HepG2 (cell line): Measurements from ENCODE around the gene HYLS1. TPM values are rescaled to one million over a fixed set of nuclear protein-coding genes. Genes with fewer than 3 reads are reported as not detected.

ENCODE experiments used
- ATAC-seq: fragments of 200-7000 bp; cut with Tn5 transposase; 3 replicates; pipeline ENCODE4 v1.9.1; 2020; ENCODE audit warnings: mild to moderate bottlenecking, moderate library complexity
- BruUV-seq: library from RNA; stranded (reverse); fragments of 400-500 nt; replicated peaks from 2 replicates; lab custom pipeline; 2021; lab: Mats Ljungman, UMichigan
- CTCF ChIA-PET: fragments of 300-600 bp; formaldehyde crosslinking; extraction: SDS; loops from one replicate; lab custom pipeline; 2021; ENCODE audit warnings: low total read pairs, inconsistent platforms, low intra/inter-chr PET ratio; lab: Yijun Ruan, JAX
- POLR2A ChIA-PET: fragments of 350-600 bp; sonication (Branson Sonifier 250); formaldehyde crosslinking; loops from one replicate; lab custom pipeline; 2020; ENCODE audit warnings: antibody characterized with exemption, inconsistent platforms; lab: Yijun Ruan, JAX
- DNase-seq: peaks from one replicate; pipeline ENCODE4 v3.0.0-alpha.2; 2015; ENCODE audit warnings: low spot score
- FAIRE-seq: peaks from 3 replicates; lab custom pipeline; 2011; peaks lifted over from hg19 to GRCh38; lab: Jason Lieb, UNC
- H2AFZ ChIP-seq: one replicate; pipeline ENCODE4 v1.6.1; 2011; ENCODE audit warnings: low read length, inconsistent platforms
- H3K27ac ChIP-seq: fragments of 300-600 bp; 3 replicates; pipeline ENCODE4 v1.8.0; 2011; ENCODE audit warnings: mixed run types, mild to moderate bottlenecking, mixed read lengths, low read length, inconsistent platforms; ENCODE audit not compliant: insufficient read depth; ENCODE audit errors: extremely low read length
- H3K27me3 ChIP-seq, 2 experiments: fragments of 200-600 bp in 1 of 2; 2 replicates in 1 of 2; 3 replicates in 1 of 2; pipeline versions ENCODE4 v1.6.0 to v1.8.0; 2011; ENCODE audit warnings: low read length in 2 of 2, mild to moderate bottlenecking in 2 of 2, moderate library complexity in 2 of 2, inconsistent platforms in 1 of 2; ENCODE audit not compliant: insufficient read depth in 2 of 2, control insufficient read depth in 1 of 2
- H3K36me3 ChIP-seq, 2 experiments: fragments of 200-600 bp in 1 of 2; replicated peaks in 1 of 2; 2 replicates in 1 of 2; 3 replicates in 1 of 2; pipeline versions ENCODE4 v1.5.1 to v1.8.0; 2011; ENCODE audit warnings: low read length in 2 of 2, inconsistent platforms in 1 of 2; ENCODE audit not compliant: insufficient read depth in 2 of 2, control insufficient read depth in 1 of 2
- H3K4me1 ChIP-seq: 2 replicates; pipeline ENCODE4 v1.5.1; 2012; ENCODE audit warnings: low read length, inconsistent platforms; ENCODE audit not compliant: insufficient read depth
- H3K4me2 ChIP-seq: 2 replicates; pipeline ENCODE4 v1.6.0; 2011; ENCODE audit warnings: low read depth, low read length, inconsistent platforms
- H3K4me3 ChIP-seq, 3 experiments: fragments of 200-600 bp in 1 of 3; sonication (generic), shearing (Covaris generic) in 1 of 3; replicated peaks in 1 of 3; 2 replicates each; pipeline ENCODE4 v1.5.1; 2011 to 2016; ENCODE audit warnings: low read length in 3 of 3, inconsistent platforms in 2 of 3, low read depth in 2 of 3, mild to moderate bottlenecking in 2 of 3, control low read depth in 1 of 3, mixed read lengths in 1 of 3; ENCODE audit not compliant: insufficient read depth in 1 of 3
- H3K79me2 ChIP-seq: one replicate; pipeline ENCODE4 v1.6.1; 2011; ENCODE audit warnings: low read length, inconsistent platforms; ENCODE audit not compliant: insufficient read depth
- H3K9ac ChIP-seq: 2 replicates; pipeline ENCODE4 v1.6.0; 2011; ENCODE audit warnings: mild to moderate bottlenecking, low read depth, low read length, inconsistent platforms; ENCODE audit not compliant: insufficient read depth
- H3K9me3 ChIP-seq: 2 replicates; pipeline ENCODE4 v1.5.1; 2012; ENCODE audit warnings: mild to moderate bottlenecking, low read length
- H4K20me1 ChIP-seq: 2 replicates; pipeline ENCODE4 v1.6.0; 2011; ENCODE audit warnings: inconsistent platforms, mild to moderate bottlenecking, low read length, moderate library complexity; ENCODE audit not compliant: insufficient read depth
- BRD4 ChIP-seq: sonication (generic); formaldehyde crosslinking; IDR thresholded peaks from 2 replicates; pipeline ENCODE4 v1.4.0; 2020; ENCODE audit warnings: missing genetic modification reagents
- HES4 ChIP-seq: sonication (generic); formaldehyde crosslinking; IDR thresholded peaks from 2 replicates; pipeline ENCODE4 v1.9.0; 2021; ENCODE audit warnings: mild to moderate bottlenecking, missing genetic modification reagents, borderline replicate concordance
- HNF1B ChIP-seq: sonication (generic); formaldehyde crosslinking; IDR thresholded peaks from 2 replicates; pipeline ENCODE4 v1.5.1; 2020; ENCODE audit warnings: mild to moderate bottlenecking, moderate library complexity, missing genetic modification reagents
- NR3C1 ChIP-seq: sonication (generic); formaldehyde crosslinking; IDR thresholded peaks from 2 replicates; pipeline ENCODE4 v1.4.0; 2020; ENCODE audit warnings: missing genetic modification reagents
- TCF7 ChIP-seq: sonication (generic); IDR thresholded peaks from 2 replicates; pipeline ENCODE4 v1.6.1; 2016; ENCODE audit warnings: antibody characterized with exemption, low read depth
- TEF ChIP-seq: sonication (generic); formaldehyde crosslinking; IDR thresholded peaks from 2 replicates; pipeline ENCODE4 v1.5.0; 2020; ENCODE audit warnings: missing genetic modification reagents
- ZBTB20 ChIP-seq: sonication (generic); formaldehyde crosslinking; IDR thresholded peaks from 2 replicates; pipeline ENCODE4 v1.8.1; 2023; ENCODE audit warnings: missing genetic modification reagents, low read depth, mild to moderate bottlenecking, borderline replicate concordance
- ZNF160 ChIP-seq: sonication (generic); formaldehyde crosslinking; IDR thresholded peaks from 2 replicates; pipeline ENCODE4 v1.8.0; 2022; ENCODE audit warnings: mild to moderate bottlenecking, inconsistent platforms, missing genetic modification reagents
- ZNF292 ChIP-seq: sonication (generic); formaldehyde crosslinking; IDR thresholded peaks from 2 replicates; pipeline ENCODE4 v1.8.1; 2022; ENCODE audit warnings: mild to moderate bottlenecking, low read depth, missing genetic modification reagents, borderline replicate concordance
- ZNF350 ChIP-seq: sonication (generic); formaldehyde crosslinking; IDR thresholded peaks from 2 replicates; pipeline ENCODE4 v1.4.0; 2020; ENCODE audit warnings: mild to moderate bottlenecking, low read depth, missing genetic modification reagents, borderline replicate concordance
- ZNF747 ChIP-seq: sonication (generic); formaldehyde crosslinking; IDR thresholded peaks from 2 replicates; pipeline ENCODE4 v1.8.1; 2023; ENCODE audit warnings: missing genetic modification reagents, mild to moderate bottlenecking, borderline replicate concordance
- ZNF770 ChIP-seq: sonication (generic); formaldehyde crosslinking; IDR thresholded peaks from 2 replicates; pipeline ENCODE4 v1.5.0; 2020; ENCODE audit warnings: mild to moderate bottlenecking, missing genetic modification reagents
- WGBS: methylation state at CpG from one replicate; pipeline ENCODE4 v1.1.6; 2017; ENCODE audit warnings: low lambda C conversion rate; 5-methylcytosine and 5-hydroxymethylcytosine counted together
- in situ Hi-C: cut with HindIII; loops from 2 replicates; pipeline ENCODE4 v1.10.0; 2017; ENCODE audit warnings: low pct_unique_long_range_greater_than_20kb; ENCODE audit not compliant: extremely low pct_ligation_motif_present
- intact Hi-C: fragments of 100-400 bp; cut with micrococcal nuclease; formaldehyde crosslinking; loops from one replicate; pipeline ENCODE4 v1.10.0; 2022; ENCODE audit not compliant: unreplicated experiment
- polyA plus RNA-seq, 8 experiments: library from polyadenylated mRNA; depleted of rRNA in 3 of 8; stranded (reverse) in 7 of 8; unstranded in 1 of 8; fragments of >200 nt; fragmentation: Illumina TruSeq in 4 of 8; extraction: Trizol in 4 of 8; gene quantifications; 2 replicates each; pipeline versions ENCODE4 v1.2.1 to v1.2.3, GENCODE V29; 2011 to 2016; ENCODE audit warnings: low read depth in 4 of 8, missing spikeins in 1 of 8, mixed read lengths in 1 of 8; ENCODE audit not compliant: insufficient read depth in 1 of 8
- total RNA-seq, 5 experiments: library from RNA; depleted of rRNA; stranded (reverse); fragments of >200 nt; fragmentation: Illumina TruSeq; extraction: Trizol; gene quantifications; 2 replicates each; pipeline ENCODE4 v1.2.3, GENCODE V29; 2016; ENCODE audit warnings: low read depth in 1 of 5

Gene HYLS1
- total and polyA plus RNA-seq, 2 of the 13 experiments (the other 11 are each of a cell fraction or from before 2014, with no cell fraction given), result 1.3 to 3.8 TPM

GRCh38 chr11:125925247-125925740 is 37.8 kb downstream of the HYLS1 start (continued):
- TF ChIP-seq ZNF747, result no peak

- in situ Hi-C loops, result no loop called here
- no peaks in the 10 kb centered on the region for H3K27me3 ChIP-seq
- no peak overlapping the region for H2AFZ ChIP-seq
- no peaks in the 10 kb centered on the region for H3K36me3 ChIP-seq
- peak overlapping the region in 1 of 3 experiments; percentile 36; a peak in 1 of 6 replicates for H3K4me3 ChIP-seq
- H3K9ac ChIP-seq, result no peak overlapping the region
- H3K9me3 ChIP-seq, result no peaks in the 10 kb centered on the region
- ChIA-PET CTCF (no interaction called here), POLR2A (interaction anchor here (0.9 to 1.8 kb wide), 4 partner anchors 38 to 264 kb away, joined by 3 to 8 read pairs (median 4); partner anchors contain the start of gene HYLS1)
- intact Hi-C loops, result loop anchor here (2.0 kb wide), 1 partner anchor 17 kb away; no protein-coding TSS in a partner anchor
- H3K27ac ChIP-seq, result no peak overlapping the region
- peak overlapping the region; percentile 67 for H3K4me2 ChIP-seq
- H3K79me2 ChIP-seq, result no peaks in the 10 kb centered on the region
- ATAC-seq, result no peak
- TF ChIP-seq ZBTB20 (CRISPR knock-in tag) (0 out of 2 replicates have a peak, but pooled peaks have one; percentile 1), BRD4 (CRISPR knock-in tag) (no peak)
- WGBS, result 59% methylated on average over 2 of the region's 3 CpGs
- peaks cover 61% of the 10 kb centered on the region for H3K4me1 ChIP-seq
- no peak for FAIRE-seq
- BruUV-seq, result no TSS peak
- no peak for DNase-seq
- H4K20me1 ChIP-seq, result no peaks in the 10 kb centered on the region
Observed at GRCh38 chr11:125925804-125926203, 38.3 kb downstream of the HYLS1 start.

- H3K4me3 ChIP-seq, result no peak overlapping the region
- in situ Hi-C loops (no loop called here), intact Hi-C loops (no loop called here)
- H3K27ac ChIP-seq, result no peak overlapping the region
- H2AFZ ChIP-seq, result no peak overlapping the region
- no TSS peak for BruUV-seq
- H3K27me3 ChIP-seq, result no peaks in the 10 kb centered on the region
- 79% methylated on average over 12 of the region's 12 CpGs for WGBS
- no peaks in the 10 kb centered on the region for H3K9me3 ChIP-seq
- no peaks in the 10 kb centered on the region for H4K20me1 ChIP-seq
- no peak for ATAC-seq
- ChIA-PET POLR2A (no interaction called here), CTCF (no interaction called here)
- no peak for DNase-seq
- H3K79me2 ChIP-seq, result no peaks in the 10 kb centered on the region
- H3K4me2 ChIP-seq, result no peak overlapping the region
- FAIRE-seq, result no peak
- no peak overlapping the region for H3K9ac ChIP-seq
- H3K36me3 ChIP-seq, result no peaks in the 10 kb centered on the region
- peaks cover 53% of the 10 kb centered on the region for H3K4me1 ChIP-seq
- TF ChIP-seq TCF7, result no peak
- no peak for TF ChIP-seq NR3C1 (CRISPR knock-in tag)
- TF ChIP-seq ZNF292 (CRISPR knock-in tag), result no peak
- TF ChIP-seq ZNF160 (CRISPR knock-in tag), result no peak
- no peak for TF ChIP-seq HNF1B (CRISPR knock-in tag)
- no peak for TF ChIP-seq ZNF350 (CRISPR knock-in tag)
- TF ChIP-seq TEF (CRISPR knock-in tag), result no peak
- TF ChIP-seq ZNF770 (CRISPR knock-in tag), result no peak
- TF ChIP-seq HES4 (CRISPR knock-in tag), result no peak
Observed at GRCh38 chr11:125926682-125927081, 39.2 kb downstream of the HYLS1 start.
